ENCODE data around the gene PPP1R13B.

Gene PPP1R13B

GRCh38 chr14:103856105-103856504, 8.7 kb upstream of the PPP1R13B start:
- WGBS, 2 experiments (ENCODE audit: insufficient coverage in 2 of 2), result 80 to 83% methylated on average over 6 to 8 of the region's 8 CpGs
- no peaks in the 10 kb centered on the region for H3K4me1 ChIP-seq (ENCODE audit: control insufficient read depth, insufficient read depth, low read length, poor library complexity, severe bottlenecking)
- no peaks in the 10 kb centered on the region for H3K36me3 ChIP-seq (ENCODE audit: control insufficient read depth, insufficient read depth, low read length)
- no peak overlapping the region for H3K27ac ChIP-seq (ENCODE audit: low read depth, low read length, severe bottlenecking)
- H3K4me3 ChIP-seq (ENCODE audit: extremely low read depth, insufficient read depth, low read length, poor library complexity, severe bottlenecking), result no peak overlapping the region
- no peaks in the 10 kb centered on the region for H3K9me3 ChIP-seq (ENCODE audit: control insufficient read depth, low read length)

- no peak overlapping the region for H3K4me3 ChIP-seq (ENCODE audit: extremely low read depth, insufficient read depth, low read length, poor library complexity, severe bottlenecking)
- no peaks in the 10 kb centered on the region for H3K9me3 ChIP-seq (ENCODE audit: control insufficient read depth, low read length)
- no peak overlapping the region for H3K27ac ChIP-seq (ENCODE audit: low read depth, low read length, severe bottlenecking)
- H3K36me3 ChIP-seq (ENCODE audit: control insufficient read depth, insufficient read depth, low read length), result no peaks in the 10 kb centered on the region
- 45 to 83% methylated on average over 3 of the region's 6 CpGs for WGBS, 2 experiments (ENCODE audit: insufficient coverage in 2 of 2)
- no peaks in the 10 kb centered on the region for H3K4me1 ChIP-seq (ENCODE audit: control insufficient read depth, insufficient read depth, low read length, poor library complexity, severe bottlenecking)
Measured at GRCh38 chr14:103855734-103856095, 8.3 kb upstream of the PPP1R13B start.

GRCh38 chr14:103854822-103855733, 7.7 kb upstream of the PPP1R13B start:
- Histone ChIP-seq H3K36me3 (ENCODE audit: control insufficient read depth, insufficient read depth, low read length) (no peaks in the 10 kb centered on the region), H3K4me1 (ENCODE audit: control insufficient read depth, insufficient read depth, low read length, poor library complexity, severe bottlenecking) (no peaks in the 10 kb centered on the region), H3K4me3 (ENCODE audit: extremely low read depth, insufficient read depth, low read length, poor library complexity, severe bottlenecking) (no peak overlapping the region), H3K27ac (ENCODE audit: low read depth, low read length, severe bottlenecking) (peak overlapping the region; percentile 62), H3K9me3 (ENCODE audit: control insufficient read depth, low read length) (no peaks in the 10 kb centered on the region)
- 50 to 65% methylated on average over 8 to 11 of the region's 18 CpGs for WGBS, 2 experiments (ENCODE audit: insufficient coverage in 2 of 2)

- WGBS, 2 experiments (ENCODE audit: insufficient coverage in 2 of 2), result 94 to 95% methylated on average over 10 of the region's 13 CpGs
- Histone ChIP-seq H3K9me3 (ENCODE audit: control insufficient read depth, low read length) (no peaks in the 10 kb centered on the region), H3K4me3 (ENCODE audit: extremely low read depth, insufficient read depth, low read length, poor library complexity, severe bottlenecking) (no peak overlapping the region), H3K36me3 (ENCODE audit: control insufficient read depth, insufficient read depth, low read length) (no peaks in the 10 kb centered on the region), H3K27ac (ENCODE audit: low read depth, low read length, severe bottlenecking) (no peak overlapping the region), H3K4me1 (ENCODE audit: control insufficient read depth, insufficient read depth, low read length, poor library complexity, severe bottlenecking) (no peaks in the 10 kb centered on the region)
Measured at GRCh38 chr14:103854017-103854808, 6.8 kb upstream of the PPP1R13B start.

GRCh38 chr14:103849151-103849886, 1.9 kb upstream of the PPP1R13B start:
- WGBS, 2 experiments (ENCODE audit: insufficient coverage in 2 of 2), result 88 to 91% methylated on average over 12 to 13 of the region's 13 CpGs
- no peak overlapping the region for H3K4me3 ChIP-seq (ENCODE audit: extremely low read depth, insufficient read depth, low read length, poor library complexity, severe bottlenecking)
- H3K36me3 ChIP-seq (ENCODE audit: control insufficient read depth, insufficient read depth, low read length), result no peaks in the 10 kb centered on the region
- H3K27ac ChIP-seq (ENCODE audit: low read depth, low read length, severe bottlenecking), result no peak overlapping the region
- no peaks in the 10 kb centered on the region for H3K9me3 ChIP-seq (ENCODE audit: control insufficient read depth, low read length)
- no peaks in the 10 kb centered on the region for H3K4me1 ChIP-seq (ENCODE audit: control insufficient read depth, insufficient read depth, low read length, poor library complexity, severe bottlenecking)

- Histone ChIP-seq H3K4me1 (ENCODE audit: control insufficient read depth, insufficient read depth, low read length, poor library complexity, severe bottlenecking) (no peaks in the 10 kb centered on the region), H3K4me3 (ENCODE audit: extremely low read depth, insufficient read depth, low read length, poor library complexity, severe bottlenecking) (peak overlapping the region; percentile 44), H3K27ac (ENCODE audit: low read depth, low read length, severe bottlenecking) (no peak overlapping the region), H3K36me3 (ENCODE audit: control insufficient read depth, insufficient read depth, low read length) (no peaks in the 10 kb centered on the region), H3K9me3 (ENCODE audit: control insufficient read depth, low read length) (no peaks in the 10 kb centered on the region)
- WGBS, 2 experiments (ENCODE audit: insufficient coverage in 2 of 2), result 28 to 30% methylated on average over 48 to 54 of the region's 57 CpGs
Measured at GRCh38 chr14:103848175-103849077, 1.1 kb upstream of the PPP1R13B start.

GRCh38 chr14:103846543-103847450, 578 bp downstream of the PPP1R13B start:
- 0 to 1% methylated on average over 55 to 79 of the region's 95 CpGs for WGBS, 2 experiments (ENCODE audit: insufficient coverage in 2 of 2)

GRCh38 chr14:103846097-103846496, 1.3 kb downstream of the PPP1R13B start:
- Histone ChIP-seq H3K4me3 (ENCODE audit: extremely low read depth, insufficient read depth, low read length, poor library complexity, severe bottlenecking) (peak overlapping the region; percentile 44), H3K9me3 (ENCODE audit: control insufficient read depth, low read length) (no peaks in the 10 kb centered on the region), H3K27ac (ENCODE audit: low read depth, low read length, severe bottlenecking) (no peak overlapping the region), H3K4me1 (ENCODE audit: control insufficient read depth, insufficient read depth, low read length, poor library complexity, severe bottlenecking) (no peaks in the 10 kb centered on the region), H3K36me3 (ENCODE audit: control insufficient read depth, insufficient read depth, low read length) (no peaks in the 10 kb centered on the region)
- 11 to 12% methylated on average over 4 to 5 of the region's 8 CpGs for WGBS, 2 experiments (ENCODE audit: insufficient coverage in 2 of 2)

More at GRCh38 chr14:103846543-103847450, 578 bp downstream of the PPP1R13B start:
- no peaks in the 10 kb centered on the region for H3K36me3 ChIP-seq (ENCODE audit: control insufficient read depth, insufficient read depth, low read length)
- no peaks in the 10 kb centered on the region for H3K9me3 ChIP-seq (ENCODE audit: control insufficient read depth, low read length)
- no peak overlapping the region for H3K27ac ChIP-seq (ENCODE audit: low read depth, low read length, severe bottlenecking)
- H3K4me1 ChIP-seq (ENCODE audit: control insufficient read depth, insufficient read depth, low read length, poor library complexity, severe bottlenecking), result no peaks in the 10 kb centered on the region
- peak overlapping the region; percentile 44 for H3K4me3 ChIP-seq (ENCODE audit: extremely low read depth, insufficient read depth, low read length, poor library complexity, severe bottlenecking)

- Histone ChIP-seq H3K36me3 (ENCODE audit: control insufficient read depth, insufficient read depth, low read length) (no peaks in the 10 kb centered on the region), H3K27ac (ENCODE audit: low read depth, low read length, severe bottlenecking) (no peak overlapping the region), H3K4me3 (ENCODE audit: extremely low read depth, insufficient read depth, low read length, poor library complexity, severe bottlenecking) (no peak overlapping the region), H3K9me3 (ENCODE audit: control insufficient read depth, low read length) (no peaks in the 10 kb centered on the region), H3K4me1 (ENCODE audit: control insufficient read depth, insufficient read depth, low read length, poor library complexity, severe bottlenecking) (no peaks in the 10 kb centered on the region)
- no CpG with 5 or more reads among the region's 5 CpGs for WGBS, 2 experiments (ENCODE audit: insufficient coverage in 2 of 2)
Measured at GRCh38 chr14:103845327-103845726, 2.0 kb downstream of the PPP1R13B start.

Measured in mesodermal cell (in vitro differentiated cells).